Gastroesophageal sphincter (tissue), 4 donors: Measurements from ENCODE around the gene CLEC4A. TPM values are rescaled to one million over a fixed set of nuclear protein-coding genes. Genes with fewer than 3 reads are reported as not detected.
"Not testable (repeated sequence)": the region's sequence is repeated elsewhere in the genome, so short reads cannot be mapped to it uniquely, and the experiment has no call there.

ENCODE experiments used
- ATAC-seq: fragments of 150-250 bp; one replicate; pipeline ENCODE4 v1.9.1; 2016; ENCODE audit warnings: mild to moderate bottlenecking, moderate library complexity
- H3K27ac ChIP-seq, 4 donors: fragments of 200-600 bp; sonication (generic) in 3 of 4; 1 replicate in 3 of 4; 2 replicates in 1 of 4; pipeline ENCODE4 v1.5.1; 2016 to 2019
- H3K27me3 ChIP-seq: fragments of 200-600 bp; sonication (generic); one replicate; pipeline ENCODE4 v1.5.1; 2019
- H3K36me3 ChIP-seq, 2 donors: fragments of 200-600 bp; sonication (generic); one replicate each; pipeline ENCODE4 v1.5.1; 2019; ENCODE audit warnings: control low read depth in 1 of 2
- H3K4me1 ChIP-seq, 3 donors: fragments of 200-600 bp; sonication (generic); 1 replicate in 2 of 3; 2 replicates in 1 of 3; pipeline ENCODE4 v1.5.1; 2016 to 2019; ENCODE audit warnings: control low read depth in 2 of 3
- H3K4me3 ChIP-seq, 2 donors: fragments of 200-600 bp; sonication (generic); one replicate each; pipeline ENCODE4 v1.5.1; 2019; ENCODE audit warnings: mild to moderate bottlenecking in 1 of 2, moderate library complexity in 1 of 2
- H3K9me3 ChIP-seq, 3 donors: fragments of 200-600 bp; sonication (generic); one replicate each; pipeline ENCODE4 v1.5.1; 2017 to 2019; ENCODE audit warnings: control low read depth in 2 of 3
- EP300 ChIP-seq: sonication (generic); formaldehyde crosslinking; IDR thresholded peaks from one replicate; pipeline ENCODE4 v1.6.1; 2017; ENCODE audit warnings: antibody characterized with exemption, mild to moderate bottlenecking
- POLR2A ChIP-seq, 2 donors: fragments of 450-650 bp; IDR thresholded peaks; one replicate each; pipeline ENCODE4 v1.6.1; 2017; ENCODE audit warnings: antibody characterized with exemption in 2 of 2, mild to moderate bottlenecking in 2 of 2, moderate library complexity in 1 of 2
- POLR2AphosphoS5 ChIP-seq: sonication (generic); formaldehyde crosslinking; IDR thresholded peaks from one replicate; pipeline ENCODE4 v1.6.1; 2017; ENCODE audit warnings: antibody characterized with exemption
- WGBS, 2 donors: methylation state at CpG; one replicate each; pipeline ENCODE4 v1.1.5; 2018; ENCODE audit warnings: low coverage in 1 of 2; 5-methylcytosine and 5-hydroxymethylcytosine counted together
- total RNA-seq, 4 donors: library from RNA; depleted of rRNA; stranded (reverse); fragments of >200 nt; gene quantifications; one replicate each; pipeline ENCODE4 v1.1.0, GENCODE V29; 2016
- TF ChIP-seq, protein P1 (sequence below), 4 experiments: fragments of 200-600 bp in 2 of 4; fragments of 450-650 bp in 2 of 4; sonication (generic) in 1 of 4; IDR thresholded peaks; one replicate each; pipeline ENCODE4 v1.5.1; 2017 to 2019; ENCODE audit warnings: antibody characterized with exemption in 4 of 4, mild to moderate bottlenecking in 2 of 4, moderate library complexity in 2 of 4

CLEC4A gene
- total RNA-seq, 4 donors from 2014 or later: 1.5 to 4.0 (median 3.0) TPM; not detected in 1

DNA sequence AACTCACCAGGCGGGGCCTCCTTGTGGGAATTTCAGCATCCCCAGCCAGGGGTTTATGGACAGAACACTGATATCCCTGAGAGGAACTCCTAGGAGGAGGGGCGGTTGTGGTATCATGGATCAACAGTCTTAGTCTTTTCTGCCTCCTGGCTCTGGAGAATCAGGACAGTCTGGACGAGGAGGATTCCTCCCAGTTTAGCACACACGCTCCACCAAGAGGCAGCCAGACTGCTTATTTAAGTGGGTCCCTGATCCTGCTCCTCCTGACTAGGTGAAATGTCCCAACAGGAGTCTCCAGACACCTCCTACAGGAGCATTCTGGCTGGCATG lies 23.0 kb downstream of the CLEC4A start:
- TF ChIP-seq EP300 (no peak), POLR2A (IDR thresholded peaks at IDR 0.05) (no peak), POLR2AphosphoS5 (no peak)
- TF ChIP-seq, protein P1, sequence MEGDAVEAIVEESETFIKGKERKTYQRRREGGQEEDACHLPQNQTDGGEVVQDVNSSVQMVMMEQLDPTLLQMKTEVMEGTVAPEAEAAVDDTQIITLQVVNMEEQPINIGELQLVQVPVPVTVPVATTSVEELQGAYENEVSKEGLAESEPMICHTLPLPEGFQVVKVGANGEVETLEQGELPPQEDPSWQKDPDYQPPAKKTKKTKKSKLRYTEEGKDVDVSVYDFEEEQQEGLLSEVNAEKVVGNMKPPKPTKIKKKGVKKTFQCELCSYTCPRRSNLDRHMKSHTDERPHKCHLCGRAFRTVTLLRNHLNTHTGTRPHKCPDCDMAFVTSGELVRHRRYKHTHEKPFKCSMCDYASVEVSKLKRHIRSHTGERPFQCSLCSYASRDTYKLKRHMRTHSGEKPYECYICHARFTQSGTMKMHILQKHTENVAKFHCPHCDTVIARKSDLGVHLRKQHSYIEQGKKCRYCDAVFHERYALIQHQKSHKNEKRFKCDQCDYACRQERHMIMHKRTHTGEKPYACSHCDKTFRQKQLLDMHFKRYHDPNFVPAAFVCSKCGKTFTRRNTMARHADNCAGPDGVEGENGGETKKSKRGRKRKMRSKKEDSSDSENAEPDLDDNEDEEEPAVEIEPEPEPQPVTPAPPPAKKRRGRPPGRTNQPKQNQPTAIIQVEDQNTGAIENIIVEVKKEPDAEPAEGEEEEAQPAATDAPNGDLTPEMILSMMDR (IDR thresholded peaks at IDR 0.05): no peak
- H3K36me3 ChIP-seq: peaks cover 0 to 11% of the 10 kb centered on the region in 2 donors
- 20% methylated on average over 1 of the region's 4 CpGs; no CpG with 5 or more reads in 1 of the 2 donors for WGBS, 2 donors
- ATAC-seq: no peak
- H3K9me3 ChIP-seq: no peaks in the 10 kb centered on the region
- no peaks in the 10 kb centered on the region for H3K27me3 ChIP-seq
- H3K4me1 ChIP-seq: peaks cover 0 to 16% (median 0%) of the 10 kb centered on the region in 3 donors
- peak overlapping the region in 1 of 2 donors; percentile 29 for H3K4me3 ChIP-seq
- H3K27ac ChIP-seq: peak overlapping the region in 3 of 4 donors; percentile 22 to 24 (median 24)

DNA sequence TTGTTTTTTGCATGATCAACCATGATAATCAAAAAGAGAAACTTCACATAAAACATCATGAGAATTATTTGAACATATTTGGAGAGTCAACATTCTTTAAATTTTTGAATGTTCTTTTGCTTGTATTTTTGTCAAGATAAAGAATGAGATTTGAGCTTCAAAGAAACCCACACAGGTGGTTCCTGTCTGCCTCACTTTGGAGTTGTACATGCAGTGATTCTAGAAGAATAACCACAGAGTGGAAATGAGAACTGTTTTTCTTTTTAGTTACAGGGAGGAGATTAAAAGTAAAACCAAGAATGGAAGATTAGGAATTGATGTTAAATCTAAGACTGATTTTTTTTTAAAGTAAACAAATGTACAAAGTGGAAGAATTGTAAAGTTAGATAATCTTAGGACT lies 31.1 kb downstream of the CLEC4A start:
- TF ChIP-seq POLR2A (IDR thresholded peaks at IDR 0.05): no peak
- no peak for TF ChIP-seq POLR2AphosphoS5
- TF ChIP-seq, protein P1 (IDR thresholded peaks at IDR 0.05): no peak
- no peak for TF ChIP-seq EP300
- no peaks in the 10 kb centered on the region for H3K9me3 ChIP-seq
- ATAC-seq: no peak
- no peak overlapping the region for H3K4me3 ChIP-seq
- no peaks in the 10 kb centered on the region for H3K27me3 ChIP-seq
- H3K27ac ChIP-seq: no peak overlapping the region
- no peaks in the 10 kb centered on the region for H3K4me1 ChIP-seq
- no peaks in the 10 kb centered on the region for H3K36me3 ChIP-seq

DNA sequence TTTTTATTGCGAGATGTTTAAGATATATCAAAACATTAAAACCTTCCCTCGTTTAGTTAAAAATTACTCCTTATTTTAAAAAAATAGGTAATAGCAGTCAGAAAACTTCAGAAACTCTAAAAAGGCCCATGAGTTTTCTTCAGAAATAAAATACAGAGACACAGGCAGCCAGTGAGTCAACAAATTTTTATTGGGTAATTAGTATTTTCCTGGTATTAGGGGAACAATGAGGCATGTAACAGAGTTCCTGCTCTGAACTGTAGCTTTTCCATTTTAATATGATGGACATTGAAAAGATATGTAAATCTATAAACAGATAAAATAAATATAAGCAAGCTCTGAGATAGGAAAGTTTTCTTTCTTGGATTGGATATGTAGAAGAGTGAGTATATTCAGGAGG lies 33.0 kb downstream of the CLEC4A start:
- Histone ChIP-seq H3K9me3 (no peaks in the 10 kb centered on the region), H3K27me3 (no peaks in the 10 kb centered on the region), H3K4me1 (no peaks in the 10 kb centered on the region), H3K36me3 (no peaks in the 10 kb centered on the region), H3K27ac (no peak overlapping the region), H3K4me3 (no peak overlapping the region)
- WGBS, 2 donors: 84 to 88% methylated on average over 2 of the region's 2 CpGs
- TF ChIP-seq POLR2AphosphoS5 (no peak), POLR2A (IDR thresholded peaks at IDR 0.05) (no peak), EP300 (no peak)
- TF ChIP-seq, protein P1 (IDR thresholded peaks at IDR 0.05): no peak
- ATAC-seq: no peak

GRCh38 chr12:8156845-8157244 lies 33.4 kb downstream of the CLEC4A start, which contains the start of gene ZNF705A:
TSS of gene ZNF705A (plus strand) at chr12:8157015. CDS start at chr12:8172626, 15,611 bp downstream.
- Histone ChIP-seq H3K9me3 (no peaks in the 10 kb centered on the region), H3K4me1 (no peaks in the 10 kb centered on the region), H3K4me3 (no peak within 1 kb of the TSS), H3K27ac (no peak within 1 kb of the TSS), H3K27me3 (no peaks in the 10 kb centered on the region), H3K36me3 (no peaks in the 10 kb centered on the region)
- no peak for TF ChIP-seq POLR2AphosphoS5
- no peak for TF ChIP-seq EP300
- no peak for TF ChIP-seq POLR2A (IDR thresholded peaks at IDR 0.05)
- TF ChIP-seq, protein P1 (IDR thresholded peaks at IDR 0.05): no peak
- 57 to 64% methylated on average over 3 of the region's 3 CpGs for WGBS, 2 donors
- ATAC-seq: no peak

GRCh38 chr12:8157484-8158198 lies 34.2 kb downstream of the CLEC4A start:
- TF ChIP-seq POLR2A (IDR thresholded peaks at IDR 0.05): no peak
- no peak for TF ChIP-seq EP300
- TF ChIP-seq POLR2AphosphoS5: no peak
- TF ChIP-seq, protein P1 (IDR thresholded peaks at IDR 0.05): no peak
- H3K4me3 ChIP-seq: no peak overlapping the region
- ATAC-seq: no peak
- H3K4me1 ChIP-seq: no peaks in the 10 kb centered on the region
- no peaks in the 10 kb centered on the region for H3K36me3 ChIP-seq
- H3K27me3 ChIP-seq: no peaks in the 10 kb centered on the region
- no peaks in the 10 kb centered on the region for H3K9me3 ChIP-seq
- H3K27ac ChIP-seq: no peak overlapping the region

- H3K4me1 ChIP-seq, H3K27ac ChIP-seq, ATAC-seq, H3K36me3 ChIP-seq, H3K9me3 ChIP-seq, H3K4me3 ChIP-seq, H3K27me3 ChIP-seq: not testable (repeated sequence)
- WGBS, 2 donors: 77 to 100% methylated on average over 2 of the region's 2 CpGs
Measured at GRCh38 chr12:8172911-8173310, 49.5 kb downstream of the CLEC4A start.
